GM19099 (cell line): ENCODE results near the gene CAMTA1.

Experiments used
- POLR2A ChIP-seq: IDR thresholded peaks from 3 replicates; pipeline ENCODE4 v1.6.1; 2011; ENCODE audit warnings: low read depth; ENCODE audit not compliant: insufficient read length; ENCODE audit errors: extremely low read depth

Gene CAMTA1

GRCh38 chr1:7553042-7553690 lies 767.9 kb downstream of the CAMTA1 start:
- TF ChIP-seq POLR2A = no peak

- no peak for TF ChIP-seq POLR2A
Measured at GRCh38 chr1:7554385-7555235, 769.4 kb downstream of the CAMTA1 start.

- TF ChIP-seq POLR2A = no peak
Measured at GRCh38 chr1:7555391-7556185, 770.3 kb downstream of the CAMTA1 start.

- TF ChIP-seq POLR2A = no peak
Measured at GRCh38 chr1:7557301-7557891, 772.1 kb downstream of the CAMTA1 start.

- TF ChIP-seq POLR2A = no peak
Measured at GRCh38 chr1:7558041-7558461, 772.8 kb downstream of the CAMTA1 start.

GRCh38 chr1:7558481-7558880 lies 773.2 kb downstream of the CAMTA1 start:
- no peak for TF ChIP-seq POLR2A

GRCh38 chr1:7558921-7559869 lies 773.9 kb downstream of the CAMTA1 start:
- TF ChIP-seq POLR2A = no peak

- no peak for TF ChIP-seq POLR2A
Measured at GRCh38 chr1:7560128-7560527, 774.9 kb downstream of the CAMTA1 start.

GRCh38 chr1:7560601-7561181 lies 775.4 kb downstream of the CAMTA1 start:
- TF ChIP-seq POLR2A = no peak

GRCh38 chr1:7561331-7561921 lies 776.2 kb downstream of the CAMTA1 start:
- no peak for TF ChIP-seq POLR2A

- no peak for TF ChIP-seq POLR2A
Measured at GRCh38 chr1:7561936-7562728, 776.9 kb downstream of the CAMTA1 start.
